Measurements from ENCODE around the gene SPOCK1.

GRCh38 chr5:137497396-137498290 is 1.5 kb downstream of the SPOCK1 start:
- peak in 1 of 2 donors; percentile 31 for TF ChIP-seq CTCF (conservative IDR thresholded peaks at IDR 0.05 in 1 of 2, IDR thresholded peaks at IDR 0.05 in 1 of 2; ENCODE audit: extremely low read depth in 1 of 2, insufficient read depth in 1 of 2, low read depth in 1 of 2, low read length in 2 of 2)
- no peak for TF ChIP-seq EZH2 (IDR thresholded peaks at IDR 0.05; ENCODE audit: borderline replicate concordance, low read length)
